ENCODE data around the gene TBC1D23. TPM values are rescaled to one million over a fixed set of nuclear protein-coding genes. Genes with fewer than 3 reads are reported as not detected.

The TBC1D23 gene
- polyA plus RNA-seq, 1 of the 3 experiments (the other 2 are of a cell fraction): 6.7 TPM

DNA sequence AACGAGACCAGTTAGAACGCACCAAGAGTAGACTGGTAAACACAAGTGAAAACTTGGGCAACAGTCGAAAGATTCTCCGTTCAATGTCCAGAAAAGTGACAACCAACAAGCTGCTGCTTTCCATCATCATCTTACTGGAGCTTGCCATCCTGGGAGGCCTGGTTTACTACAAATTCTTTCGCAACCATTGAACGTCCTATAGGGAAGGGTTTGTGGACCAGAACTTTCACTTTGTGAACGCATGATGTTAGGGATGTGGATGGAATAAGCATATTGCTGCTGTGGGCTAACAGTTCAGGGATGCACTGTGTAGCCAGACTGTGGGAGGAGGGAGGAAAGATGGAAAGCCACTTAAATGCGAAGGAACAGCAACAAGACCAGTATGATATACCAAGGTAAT, 34.9 kb upstream of the TBC1D23 start:
- no peak for DNase-seq
- Histone ChIP-seq H3K4me3 (ENCODE audit: low read depth in 2 of 2, low read length in 1 of 2) (no peak overlapping the region), H2AFZ (ENCODE audit: low read depth) (no peak overlapping the region), H3K79me2 (ENCODE audit: insufficient read depth) (no peaks in the 10 kb centered on the region), H3K4me1 (ENCODE audit: control insufficient read depth in 1 of 2, insufficient read depth in 2 of 2, low read depth in 1 of 2, low read length in 1 of 2) (peaks cover 0 to 8% of the 10 kb centered on the region in 2 experiments; a peak in 1 of 4 replicates), H3K4me2 (no peak overlapping the region), H3K27ac (ENCODE audit: low read depth in 2 of 2, low read length in 1 of 2) (no peak overlapping the region), H3K9me3 (no peaks in the 10 kb centered on the region), H3F3A (replicated peaks; ENCODE audit: insufficient read depth) (peaks cover 8% of the 10 kb centered on the region), H4K20me1 (ENCODE audit: insufficient read depth) (no peaks in the 10 kb centered on the region), H3K9me2 (no peaks in the 10 kb centered on the region), H3K36me3 (replicated peaks in 1 of 2; ENCODE audit: control insufficient read depth in 1 of 2, insufficient read depth in 2 of 2, low read length in 1 of 2) (no peaks in the 10 kb centered on the region), H3K27me3 (ENCODE audit: insufficient read depth) (no peaks in the 10 kb centered on the region), H3K9ac (no peak overlapping the region)
- ChIA-PET POLR2A (interaction anchor here (0.6 kb wide), 1 partner anchor 86 kb away, joined by 4 read pairs; no protein-coding TSS in a partner anchor), CTCF (interaction anchor here (0.6 kb wide), 1 partner anchor 241 kb away, joined by 3 read pairs; no protein-coding TSS in a partner anchor)
- TF ChIP-seq, protein P1, sequence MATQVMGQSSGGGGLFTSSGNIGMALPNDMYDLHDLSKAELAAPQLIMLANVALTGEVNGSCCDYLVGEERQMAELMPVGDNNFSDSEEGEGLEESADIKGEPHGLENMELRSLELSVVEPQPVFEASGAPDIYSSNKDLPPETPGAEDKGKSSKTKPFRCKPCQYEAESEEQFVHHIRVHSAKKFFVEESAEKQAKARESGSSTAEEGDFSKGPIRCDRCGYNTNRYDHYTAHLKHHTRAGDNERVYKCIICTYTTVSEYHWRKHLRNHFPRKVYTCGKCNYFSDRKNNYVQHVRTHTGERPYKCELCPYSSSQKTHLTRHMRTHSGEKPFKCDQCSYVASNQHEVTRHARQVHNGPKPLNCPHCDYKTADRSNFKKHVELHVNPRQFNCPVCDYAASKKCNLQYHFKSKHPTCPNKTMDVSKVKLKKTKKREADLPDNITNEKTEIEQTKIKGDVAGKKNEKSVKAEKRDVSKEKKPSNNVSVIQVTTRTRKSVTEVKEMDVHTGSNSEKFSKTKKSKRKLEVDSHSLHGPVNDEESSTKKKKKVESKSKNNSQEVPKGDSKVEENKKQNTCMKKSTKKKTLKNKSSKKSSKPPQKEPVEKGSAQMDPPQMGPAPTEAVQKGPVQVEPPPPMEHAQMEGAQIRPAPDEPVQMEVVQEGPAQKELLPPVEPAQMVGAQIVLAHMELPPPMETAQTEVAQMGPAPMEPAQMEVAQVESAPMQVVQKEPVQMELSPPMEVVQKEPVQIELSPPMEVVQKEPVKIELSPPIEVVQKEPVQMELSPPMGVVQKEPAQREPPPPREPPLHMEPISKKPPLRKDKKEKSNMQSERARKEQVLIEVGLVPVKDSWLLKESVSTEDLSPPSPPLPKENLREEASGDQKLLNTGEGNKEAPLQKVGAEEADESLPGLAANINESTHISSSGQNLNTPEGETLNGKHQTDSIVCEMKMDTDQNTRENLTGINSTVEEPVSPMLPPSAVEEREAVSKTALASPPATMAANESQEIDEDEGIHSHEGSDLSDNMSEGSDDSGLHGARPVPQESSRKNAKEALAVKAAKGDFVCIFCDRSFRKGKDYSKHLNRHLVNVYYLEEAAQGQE (IDR thresholded peaks at IDR 0.05; ENCODE audit: low read depth, low read length): no peak
- TF ChIP-seq TCF12 (IDR thresholded peaks at IDR 0.05) (no peak), EP300 (IDR thresholded peaks at IDR 0.05; ENCODE audit: borderline replicate concordance in 1 of 2, low read depth in 1 of 2, low read length in 1 of 2) (no peak), GATA2 (CRISPR knock-in tag; IDR thresholded peaks at IDR 0.05) (no peak), GABPA (IDR thresholded peaks at IDR 0.05; ENCODE audit: low read depth) (no peak), TAF1 (IDR thresholded peaks at IDR 0.05; ENCODE audit: borderline replicate concordance, low read depth, low read length) (no peak), RFX5 (IDR thresholded peaks at IDR 0.05; ENCODE audit: low read length) (no peak), FOSL2 (IDR thresholded peaks at IDR 0.05; ENCODE audit: borderline replicate concordance, low read depth) (no peak)
- TF ChIP-seq, protein P2, sequence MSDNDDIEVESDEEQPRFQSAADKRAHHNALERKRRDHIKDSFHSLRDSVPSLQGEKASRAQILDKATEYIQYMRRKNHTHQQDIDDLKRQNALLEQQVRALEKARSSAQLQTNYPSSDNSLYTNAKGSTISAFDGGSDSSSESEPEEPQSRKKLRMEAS (IDR thresholded peaks at IDR 0.05; ENCODE audit: low read depth): no peak
- 95% methylated on average over 8 of the region's 8 CpGs for WGBS (ENCODE audit: low lambda C conversion rate)

DNA sequence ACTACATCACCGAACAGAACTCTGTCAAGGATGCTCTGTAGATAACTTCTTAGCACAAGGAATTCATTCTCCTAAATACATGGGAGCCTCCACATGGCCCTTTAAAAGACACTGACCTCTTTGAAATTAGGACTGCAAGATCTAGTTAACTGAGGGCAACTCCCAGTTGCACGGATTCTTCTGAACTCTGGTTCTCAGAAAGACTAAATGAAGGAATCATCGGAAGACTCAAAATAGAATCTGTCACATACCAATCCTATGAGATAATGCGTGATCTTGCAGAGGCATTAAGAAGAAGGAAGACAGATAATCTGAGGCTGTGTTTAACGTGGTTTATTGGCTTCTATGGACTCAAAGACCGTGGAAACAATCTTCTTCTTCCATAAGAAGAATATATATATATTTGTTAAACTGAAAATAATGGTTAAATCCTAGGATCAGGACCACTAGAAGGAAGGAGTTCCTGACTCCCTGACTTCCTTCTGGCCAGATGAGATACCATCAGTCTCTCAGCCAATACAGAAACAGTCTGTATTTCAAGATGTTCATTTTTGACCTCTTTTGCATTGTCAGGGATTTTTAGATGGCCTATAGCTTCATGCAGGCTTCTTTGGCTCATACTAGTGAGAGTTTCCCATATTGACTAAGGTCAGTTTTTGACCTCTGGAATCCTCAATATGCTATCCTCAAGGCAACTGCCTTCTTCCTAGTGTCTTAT, 33.9 kb upstream of the TBC1D23 start:
- no peak for TF ChIP-seq NFIC (IDR thresholded peaks at IDR 0.05; ENCODE audit: borderline replicate concordance)
- no peak for TF ChIP-seq TCF12 (IDR thresholded peaks at IDR 0.05)
- TF ChIP-seq GATA2 (CRISPR knock-in tag; IDR thresholded peaks at IDR 0.05): no peak
- TF ChIP-seq RFX5 (IDR thresholded peaks at IDR 0.05; ENCODE audit: low read length): no peak
- TF ChIP-seq, protein P3, sequence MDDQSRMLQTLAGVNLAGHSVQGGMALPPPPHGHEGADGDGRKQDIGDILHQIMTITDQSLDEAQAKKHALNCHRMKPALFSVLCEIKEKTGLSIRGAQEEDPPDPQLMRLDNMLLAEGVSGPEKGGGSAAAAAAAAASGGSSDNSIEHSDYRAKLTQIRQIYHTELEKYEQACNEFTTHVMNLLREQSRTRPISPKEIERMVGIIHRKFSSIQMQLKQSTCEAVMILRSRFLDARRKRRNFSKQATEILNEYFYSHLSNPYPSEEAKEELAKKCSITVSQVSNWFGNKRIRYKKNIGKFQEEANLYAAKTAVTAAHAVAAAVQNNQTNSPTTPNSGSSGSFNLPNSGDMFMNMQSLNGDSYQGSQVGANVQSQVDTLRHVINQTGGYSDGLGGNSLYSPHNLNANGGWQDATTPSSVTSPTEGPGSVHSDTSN (IDR thresholded peaks at IDR 0.05): no peak
- TF ChIP-seq JUND (IDR thresholded peaks at IDR 0.05): 0 out of 2 replicates have a peak, but pooled peaks have one; percentile 2
- TF ChIP-seq SMC3 (IDR thresholded peaks at IDR 0.05; ENCODE audit: low read depth, low read length): no peak
- Histone ChIP-seq H4K20me1 (ENCODE audit: insufficient read depth) (no peaks in the 10 kb centered on the region), H3K4me1 (ENCODE audit: control insufficient read depth in 1 of 2, insufficient read depth in 2 of 2, low read depth in 1 of 2, low read length in 1 of 2) (peaks cover 0 to 8% of the 10 kb centered on the region in 2 experiments; a peak in 1 of 4 replicates), H3K79me2 (ENCODE audit: insufficient read depth) (no peaks in the 10 kb centered on the region), H3K4me2 (peak overlapping the region; percentile 38; the same call in 1 of the 2 replicates), H3K36me3 (replicated peaks in 1 of 2; ENCODE audit: control insufficient read depth in 1 of 2, insufficient read depth in 2 of 2, low read length in 1 of 2) (no peaks in the 10 kb centered on the region), H3K9me2 (no peaks in the 10 kb centered on the region), H3F3A (replicated peaks; ENCODE audit: insufficient read depth) (peaks cover 8% of the 10 kb centered on the region), H3K27ac (ENCODE audit: low read depth in 2 of 2, low read length in 1 of 2) (peak overlapping the region in 1 of 2 experiments; percentile 3; a peak in 1 of 4 replicates), H3K9me3 (no peaks in the 10 kb centered on the region), H3K4me3 (ENCODE audit: low read depth in 2 of 2, low read length in 1 of 2) (no peak overlapping the region), H3K9ac (no peak overlapping the region), H3K27me3 (ENCODE audit: insufficient read depth) (no peaks in the 10 kb centered on the region), H2AFZ (ENCODE audit: low read depth) (peak overlapping the region; percentile 77)
- WGBS (ENCODE audit: low lambda C conversion rate): 52% methylated on average over 6 of the region's 6 CpGs
- ChIA-PET CTCF (interaction anchor here (1.7 kb wide), 1 partner anchor 383 kb away, joined by 5 read pairs; no protein-coding TSS in a partner anchor), POLR2A (interaction anchor here (0.6 kb wide), 1 partner anchor 87 kb away, joined by 4 read pairs; no protein-coding TSS in a partner anchor)
- no peak for DNase-seq
